Stimulated activated CD8-positive, alpha-beta memory T cell treated with anti-CD3 and anti-CD28 coated beads, Interleukin-12 subunit alpha, Interleukin-12 subunit beta, amount 100 ng/mL, for 4 hours (primary cell): Measurements from ENCODE around the gene FAM110D.

ENCODE experiments used
- DNase-seq: peaks from one replicate; pipeline ENCODE4 v3.0.0-alpha.2; 2020; ENCODE audit warnings: low read depth

Gene FAM110D

DNA sequence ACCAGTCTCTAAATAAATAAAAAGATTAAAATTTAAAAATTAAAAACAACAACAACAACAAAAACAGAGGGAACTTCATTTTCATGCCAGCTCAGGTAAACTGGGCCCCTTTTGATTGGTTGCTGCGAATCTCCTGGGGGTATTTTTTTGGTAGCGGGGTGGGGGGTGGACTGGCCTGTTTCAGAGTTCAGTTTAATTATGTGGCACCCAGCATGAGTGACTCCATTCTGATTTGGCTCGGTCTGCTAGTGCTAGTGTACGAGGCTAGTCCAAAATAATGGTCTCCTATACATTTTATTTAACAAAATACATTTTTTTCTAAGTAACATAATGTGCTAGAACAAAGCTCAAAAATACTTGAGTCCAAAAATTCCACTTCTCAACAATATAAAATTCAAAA is 29.1 kb upstream of the FAM110D start:
- no peak for DNase-seq

DNA sequence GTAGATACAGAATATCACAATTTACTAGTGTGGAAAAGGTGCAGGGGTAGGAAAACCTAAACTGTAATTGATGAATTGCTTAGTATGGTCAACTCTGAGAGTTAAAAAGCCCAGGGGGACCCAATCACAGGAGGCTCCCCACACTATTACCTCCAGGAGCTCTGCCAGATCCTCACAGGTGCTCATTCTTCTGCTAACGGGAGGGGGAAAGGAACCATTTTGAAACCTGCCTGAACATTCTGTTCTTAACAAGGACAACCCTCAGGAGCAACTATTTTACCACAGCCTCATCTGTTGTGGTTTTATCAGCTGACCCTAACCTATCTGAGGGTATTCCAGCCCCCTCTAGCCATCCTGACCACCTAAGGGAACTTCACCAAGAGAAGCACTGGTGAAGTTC is 28.2 kb upstream of the FAM110D start:
- DNase-seq = no peak

DNA sequence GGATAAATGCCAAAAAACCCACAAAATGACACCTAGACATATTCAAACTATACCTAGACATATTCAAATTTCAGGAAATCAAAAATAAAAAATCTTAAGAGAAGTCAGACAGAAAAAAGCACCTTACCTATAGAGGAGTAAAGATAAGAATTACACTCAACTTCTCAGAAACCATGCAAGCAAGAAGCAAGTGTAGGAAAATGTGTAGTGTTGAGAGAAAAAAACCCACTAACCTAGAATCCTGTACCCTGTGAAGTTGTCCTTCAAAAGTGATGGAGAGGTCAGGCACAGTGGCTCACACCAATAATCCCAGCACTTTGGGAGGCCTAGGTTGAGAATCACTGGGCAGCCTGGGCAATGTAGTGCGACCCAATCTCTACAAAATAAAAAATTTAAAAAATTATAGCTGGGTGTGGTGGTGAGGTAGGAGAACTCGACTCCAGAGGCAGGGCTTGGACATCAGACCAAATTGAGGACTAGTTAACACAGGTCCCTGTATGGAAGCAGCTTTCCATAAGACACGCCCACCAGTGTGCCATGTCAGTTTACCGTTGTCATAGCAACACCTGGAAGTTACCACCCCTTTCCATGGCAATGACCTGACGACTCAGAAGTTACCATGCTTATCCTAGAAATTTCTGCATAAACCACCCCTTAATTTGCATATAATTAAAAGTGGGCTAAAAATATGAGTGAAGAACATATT is 26.6 kb upstream of the FAM110D start:
- no peak for DNase-seq

DNA sequence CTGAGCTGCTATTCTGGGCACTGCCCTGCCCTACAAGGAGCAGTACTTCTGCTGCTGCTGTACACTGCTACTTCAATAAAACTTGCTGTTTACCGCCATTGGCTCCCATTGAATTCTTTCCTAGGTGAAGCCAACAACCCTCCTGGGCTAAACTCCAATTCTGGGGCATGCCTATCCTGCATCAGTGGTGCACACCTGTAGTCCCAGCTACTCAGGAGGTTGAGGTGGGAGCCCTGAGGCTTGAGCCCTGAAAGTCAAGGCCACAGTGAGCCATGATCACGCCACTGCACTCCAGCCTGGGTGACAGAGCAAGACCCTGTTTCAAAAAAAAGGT is 26.1 kb upstream of the FAM110D start:
- no peak for DNase-seq

DNA sequence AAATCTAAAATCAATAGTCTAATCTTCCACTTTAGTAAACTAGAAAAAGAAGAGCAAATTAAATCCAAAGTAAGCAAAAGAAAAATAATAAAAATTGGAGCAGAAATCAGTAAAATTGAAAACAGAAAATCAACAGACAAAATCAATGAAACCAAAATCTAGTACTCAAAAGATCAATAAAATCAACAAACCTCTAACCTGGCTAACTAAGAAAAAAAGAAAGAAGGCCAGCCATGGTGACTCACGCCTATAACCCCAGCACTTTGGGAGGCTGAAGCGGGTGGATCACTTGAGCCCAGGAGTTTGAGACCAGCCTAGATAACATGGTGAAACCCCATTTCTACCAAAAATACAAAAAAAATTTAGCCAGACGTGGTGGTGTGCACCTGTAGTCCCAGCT is 24.4 kb upstream of the FAM110D start:
- no peak for DNase-seq

DNA sequence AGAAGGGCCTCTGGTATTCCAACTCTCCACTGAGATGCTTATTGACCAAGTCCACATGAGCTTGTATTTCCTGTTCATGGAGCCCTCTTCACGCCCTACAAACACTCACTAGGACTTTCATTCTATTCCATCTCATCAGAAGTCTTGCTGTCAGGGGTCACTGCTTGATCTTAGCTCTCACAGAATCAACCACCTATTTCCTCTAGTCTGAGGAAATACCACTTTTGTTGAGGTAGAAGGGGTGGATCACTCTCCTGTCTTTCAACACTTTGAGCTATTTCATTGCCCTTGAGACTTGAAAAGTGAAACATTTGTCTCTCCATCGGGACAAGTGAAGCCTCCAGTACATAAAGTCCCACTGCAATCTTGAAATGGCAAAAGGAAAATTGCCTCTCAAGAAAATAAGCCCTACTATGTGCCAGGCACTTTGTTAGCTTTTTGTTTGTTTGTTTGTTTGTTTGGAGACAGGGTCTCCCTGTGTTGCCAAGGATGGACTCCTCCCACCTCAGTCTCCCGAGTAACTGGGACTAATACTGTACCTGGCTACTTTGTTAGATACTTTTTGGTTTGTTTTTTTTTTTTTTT is 19.8 kb upstream of the FAM110D start:
- DNase-seq = no peak

DNA sequence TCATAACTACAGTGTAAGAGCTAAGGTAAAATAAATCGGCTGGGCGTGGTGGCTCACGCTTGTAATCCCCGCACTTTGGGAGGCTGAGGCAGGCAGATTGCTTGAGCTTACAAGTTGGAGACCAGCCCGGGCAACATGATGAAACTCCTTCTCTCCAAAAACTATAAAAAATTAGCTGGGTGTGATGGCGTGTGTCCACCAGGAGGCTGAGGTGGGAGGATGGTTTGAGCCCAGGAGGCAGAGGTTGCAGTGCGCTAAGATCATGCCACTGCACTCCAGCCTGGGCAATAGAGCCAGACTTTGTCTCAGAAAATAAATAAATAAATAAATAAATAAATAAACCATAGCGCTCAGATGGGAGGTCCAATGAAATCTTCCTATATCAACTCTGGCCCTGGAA is 16.7 kb upstream of the FAM110D start:
- DNase-seq = no peak

DNA sequence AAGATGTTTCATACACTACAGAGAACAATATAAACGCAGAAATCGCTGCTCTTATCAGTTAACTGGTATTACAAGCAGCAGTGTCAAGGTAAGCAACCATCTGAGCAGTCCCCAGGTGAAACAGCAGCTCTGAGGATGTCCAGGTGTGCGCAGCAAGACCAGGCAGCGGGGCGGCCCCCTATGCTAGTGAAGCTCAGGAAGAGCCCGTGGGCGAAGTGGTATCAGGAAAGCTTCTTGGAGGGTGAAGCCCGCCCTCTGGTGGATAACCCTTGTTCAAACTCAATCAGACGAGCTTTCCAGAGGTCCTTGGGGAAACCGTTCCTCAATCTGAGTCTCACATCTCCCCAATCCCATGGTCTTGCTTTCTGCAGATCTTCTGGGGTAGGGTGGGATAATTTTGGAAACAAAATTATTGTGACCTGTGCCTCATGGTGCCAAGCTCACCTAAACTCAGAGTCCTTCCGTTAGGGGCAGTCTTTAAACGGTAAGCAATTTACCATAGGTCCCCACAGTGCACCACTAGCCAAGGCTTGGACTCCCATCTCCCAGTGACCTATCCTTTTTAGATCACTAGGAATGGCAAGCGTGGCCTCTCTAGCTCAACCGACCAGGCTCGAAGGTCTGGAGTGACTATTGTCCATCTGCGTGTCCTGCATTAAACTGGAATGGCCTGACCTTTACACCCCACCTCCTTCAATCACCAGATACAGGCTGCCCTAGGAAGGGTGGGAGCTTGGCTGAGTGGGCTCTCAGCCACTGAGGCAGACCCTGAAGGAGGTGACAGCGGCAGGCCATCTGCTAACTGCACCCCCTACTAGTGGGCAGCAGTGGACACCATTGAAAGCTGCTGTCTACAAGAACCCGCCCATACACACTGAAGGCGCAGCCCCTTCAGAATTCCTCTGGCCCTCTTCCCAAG is 13.6 kb upstream of the FAM110D start:
- DNase-seq = peak; percentile 61

DNA sequence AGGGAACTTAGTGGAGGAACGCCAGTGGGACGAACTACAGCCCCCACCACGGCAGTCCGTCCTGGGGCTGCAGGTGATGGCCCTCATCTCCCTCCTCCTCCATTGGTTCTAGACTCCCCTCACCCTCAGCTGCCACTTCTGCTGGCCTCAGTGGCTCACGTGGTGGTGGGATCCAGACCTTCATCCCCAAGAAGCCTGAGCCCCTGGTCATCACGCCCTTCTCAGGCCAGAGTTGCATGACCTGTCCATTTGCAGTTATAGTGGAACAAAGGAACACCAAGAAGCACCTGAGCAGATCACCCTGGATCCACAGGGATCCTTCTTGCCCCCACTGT is 13.0 kb upstream of the FAM110D start:
- no peak for DNase-seq

DNA sequence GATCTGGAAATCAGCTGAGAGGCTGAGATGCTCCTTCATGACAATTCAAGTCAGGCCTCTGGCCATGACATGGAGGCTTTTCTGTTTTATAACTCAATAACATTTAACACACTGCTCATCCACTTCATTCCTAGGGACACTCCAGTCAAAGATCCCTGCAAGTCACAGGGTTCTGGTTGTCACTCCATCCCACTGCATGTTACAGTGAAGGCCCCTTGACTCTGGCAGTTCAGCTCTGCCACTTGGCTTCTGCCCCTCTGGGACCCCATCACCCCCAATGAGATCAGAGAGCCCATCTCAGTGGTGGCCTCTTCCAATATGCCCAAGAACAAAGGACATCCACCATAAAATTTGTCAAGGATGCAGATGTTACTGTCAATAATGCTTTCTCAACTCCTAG is 10.0 kb upstream of the FAM110D start:
- no peak for DNase-seq

DNA sequence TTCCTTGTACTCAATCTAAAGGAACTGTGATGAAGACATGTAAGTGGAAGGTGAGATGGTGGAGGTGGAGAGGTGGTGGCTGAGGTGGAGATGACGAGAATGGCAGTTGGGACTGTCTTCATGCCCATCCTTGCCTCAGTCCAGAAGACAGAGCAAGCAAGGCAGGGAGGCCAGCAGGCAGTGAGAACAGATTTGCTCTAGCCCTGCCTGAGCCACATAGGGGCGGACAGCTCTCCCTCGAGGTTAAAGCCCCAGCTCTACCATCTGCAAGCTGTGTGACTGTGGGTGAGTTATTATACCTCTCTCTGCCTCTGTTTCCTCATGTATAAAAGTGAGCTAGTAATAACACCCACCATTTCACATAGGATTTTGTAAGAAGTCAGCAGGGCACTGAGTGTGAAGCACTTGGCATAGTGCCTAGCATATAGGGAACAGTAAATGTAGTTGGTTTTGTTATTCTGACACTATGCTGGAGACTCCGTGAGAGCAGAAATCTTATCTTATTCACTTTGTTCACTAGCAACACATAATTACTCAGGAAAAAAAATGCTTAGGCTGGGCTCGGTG is 4.8 kb upstream of the FAM110D start:
- DNase-seq = no peak

DNA sequence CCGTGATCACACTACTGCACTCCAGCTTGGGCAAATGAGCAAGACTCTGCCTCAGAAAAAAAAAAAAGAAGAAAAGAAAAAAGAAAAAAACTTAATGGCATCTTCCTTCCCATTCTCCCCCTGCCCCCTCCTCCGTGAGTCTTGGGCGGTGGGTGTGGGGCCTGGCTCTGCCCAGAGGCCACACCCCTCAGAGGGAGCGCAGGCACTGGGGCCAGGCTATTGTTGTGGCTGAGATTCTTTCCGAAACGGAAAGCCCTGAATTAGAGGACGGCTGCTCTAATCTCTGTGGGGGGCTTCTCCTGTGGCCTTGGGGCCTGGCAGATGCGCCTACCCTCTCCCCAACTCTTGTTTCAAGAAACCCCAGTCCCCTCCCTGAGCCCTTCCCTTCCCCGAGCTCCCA is 4.1 kb upstream of the FAM110D start:
- no peak for DNase-seq

DNA sequence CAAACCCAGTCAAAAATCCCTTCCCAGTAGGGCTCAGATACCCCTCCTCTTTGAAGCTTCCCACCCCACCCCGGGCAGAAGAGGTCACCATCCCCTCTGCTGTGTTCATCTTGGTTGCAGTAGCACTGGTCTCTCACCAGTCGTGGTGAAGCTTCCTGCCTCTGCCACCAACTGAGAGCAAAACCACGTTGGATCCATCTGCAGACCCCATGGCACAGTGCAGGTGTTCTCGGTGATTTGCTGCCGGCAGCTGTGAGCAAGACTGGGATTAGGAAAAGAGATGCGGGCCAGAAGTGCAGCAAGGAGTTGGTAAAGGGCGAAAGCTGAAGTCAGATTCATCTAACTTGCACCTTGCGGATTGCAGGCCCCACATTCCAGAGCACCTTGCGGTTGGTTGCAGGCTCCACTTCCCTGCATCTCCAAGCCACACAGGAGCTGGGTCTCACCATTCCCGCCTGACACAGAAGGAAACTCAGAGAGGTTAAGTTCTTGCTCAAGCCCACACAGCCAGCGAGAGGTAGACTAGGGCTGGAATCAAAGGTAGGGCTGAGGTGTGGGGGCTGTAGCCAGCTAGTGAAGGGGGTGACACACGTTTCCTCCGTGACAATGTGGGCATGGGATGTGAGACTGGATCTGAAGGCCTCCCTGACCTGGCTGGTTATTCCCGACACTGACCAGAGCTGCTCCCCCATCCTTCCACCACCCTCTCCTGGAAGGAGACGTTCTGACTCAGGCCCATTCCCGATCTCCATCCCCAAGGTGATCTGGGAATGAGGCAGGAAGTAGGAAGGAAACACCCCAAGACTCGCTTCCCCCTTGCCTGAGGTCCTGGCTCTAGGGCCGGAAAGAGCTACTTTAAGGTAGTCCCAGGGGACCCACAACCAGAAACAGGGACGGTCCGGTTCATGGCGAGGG is 3.3 kb upstream of the FAM110D start:
- no peak for DNase-seq

DNA sequence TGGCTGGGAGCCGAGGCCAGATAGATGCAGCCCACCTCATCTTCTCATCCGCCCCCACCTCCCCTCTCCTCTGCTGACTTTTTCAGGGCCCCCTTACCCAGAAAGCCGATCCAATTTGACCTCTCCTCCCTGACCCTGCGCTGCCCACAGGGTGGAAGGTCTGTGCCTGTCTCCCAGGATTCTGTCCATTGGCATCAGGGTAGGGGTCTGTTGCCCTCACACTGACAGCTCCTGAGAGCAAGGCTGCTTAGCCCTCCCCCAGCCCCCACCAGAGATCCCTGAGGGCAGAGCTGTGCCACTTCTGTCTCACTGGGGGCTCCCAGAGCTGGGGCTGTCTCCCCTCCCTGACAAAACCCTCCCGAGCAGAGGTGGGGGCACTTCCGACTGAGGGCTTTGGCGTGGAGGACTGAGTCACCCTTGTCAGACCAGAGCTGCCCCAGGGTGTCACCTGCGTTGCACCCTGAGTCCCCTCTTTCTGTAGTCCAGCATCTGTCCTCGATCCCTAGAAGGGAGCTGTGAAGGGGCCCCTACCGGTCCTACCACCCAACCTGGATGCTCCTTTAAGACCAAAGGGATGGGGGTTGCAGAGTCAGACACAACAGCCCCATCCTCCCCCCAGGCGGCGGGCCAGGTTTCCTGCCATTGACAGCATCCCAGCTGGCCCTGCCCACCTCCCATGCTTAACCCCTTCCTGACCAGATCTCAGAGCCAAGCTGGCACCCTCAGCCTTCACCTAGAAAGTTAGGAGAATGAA is 2.4 kb upstream of the FAM110D start:
- no peak for DNase-seq

DNA sequence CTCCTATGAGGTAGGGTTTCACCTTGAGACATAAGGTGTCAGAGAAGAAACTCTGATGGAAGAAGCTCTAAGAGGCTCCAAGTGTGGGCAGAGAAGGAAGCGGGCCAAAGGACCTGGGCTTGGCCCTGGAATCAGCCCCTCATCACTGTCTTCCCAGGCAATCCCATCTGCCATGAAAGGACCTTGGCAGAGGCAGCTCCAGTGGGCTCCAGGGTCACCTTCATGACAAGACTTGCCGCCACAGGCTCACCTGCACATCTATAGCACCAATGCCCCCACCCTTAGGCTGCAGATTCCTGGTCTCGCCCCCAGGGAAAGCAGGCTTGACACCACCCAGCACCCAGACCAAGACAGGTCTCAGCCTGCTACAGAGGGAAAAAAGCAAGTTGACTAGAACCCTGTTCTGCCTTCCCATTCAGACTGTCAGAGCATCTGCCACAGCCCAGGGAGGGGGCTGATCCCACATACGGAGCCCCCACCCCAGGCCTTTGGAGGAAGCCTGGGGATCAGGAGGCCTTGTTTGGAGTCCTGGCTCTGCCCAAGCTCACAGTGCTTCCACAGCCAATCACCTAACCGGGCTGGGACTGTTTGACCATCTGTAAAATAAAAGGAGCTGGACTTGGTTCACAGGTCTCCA is 490 bp upstream of the FAM110D start:
- DNase-seq = no peak

DNA sequence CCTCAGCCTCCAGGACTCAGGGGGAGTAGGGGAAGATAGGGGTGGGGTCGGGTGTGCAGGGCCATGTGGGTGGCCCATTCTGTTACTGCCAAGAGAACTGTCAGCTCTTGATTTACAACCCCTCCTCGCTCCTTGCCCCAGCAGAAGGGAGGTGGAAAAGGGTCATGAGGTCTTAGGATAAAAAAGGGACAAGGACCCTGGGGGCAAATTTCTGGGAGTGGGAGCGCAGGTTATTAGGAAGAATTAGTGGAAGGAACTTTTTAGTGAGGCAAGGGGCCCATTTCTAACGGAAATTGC is 812 bp downstream of the FAM110D start:
- DNase-seq = no peak

DNA sequence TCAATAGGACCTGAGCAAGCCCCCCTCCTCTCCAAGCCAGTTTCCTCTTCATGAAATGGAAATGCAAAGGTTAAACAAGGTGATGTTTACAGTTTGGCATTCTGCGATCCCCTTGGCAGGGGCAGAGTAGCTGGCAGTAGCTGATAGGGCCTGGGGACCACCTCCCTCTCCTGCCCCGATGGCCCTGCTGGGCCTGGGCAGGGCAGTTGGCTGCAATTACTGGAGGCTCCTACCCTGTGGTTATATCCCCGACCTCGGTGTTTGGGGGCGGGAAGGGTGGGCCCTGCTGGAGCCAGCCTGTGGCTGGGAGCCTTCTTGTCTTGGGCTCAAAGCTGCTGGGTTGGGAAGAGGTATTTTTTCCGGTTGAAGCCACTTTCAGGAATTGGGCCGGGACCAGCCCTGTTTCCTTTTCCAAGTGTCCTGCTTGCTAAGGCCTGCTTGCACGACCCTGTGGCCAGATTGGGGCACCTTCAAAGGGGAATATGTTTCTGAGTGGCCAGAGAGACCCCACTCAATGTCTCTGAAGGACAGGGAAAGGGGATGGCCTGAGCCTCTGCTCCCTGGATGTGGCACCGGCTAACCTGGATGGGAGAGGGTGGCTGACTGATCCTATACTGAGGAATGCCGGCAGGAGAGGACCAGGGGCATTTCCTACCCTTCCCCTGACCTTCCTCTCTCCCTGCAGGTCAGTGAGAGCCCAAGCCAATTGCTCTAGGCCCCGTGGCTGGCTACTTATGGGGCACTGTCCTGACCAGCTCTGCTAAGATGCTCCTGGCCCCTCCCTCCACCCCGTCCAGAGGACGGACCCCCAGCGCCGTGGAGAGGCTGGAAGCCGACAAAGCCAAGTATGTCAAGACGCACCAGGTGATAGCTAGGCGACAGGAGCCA is 1.9 kb downstream of the FAM110D start:
- DNase-seq = no peak

DNA sequence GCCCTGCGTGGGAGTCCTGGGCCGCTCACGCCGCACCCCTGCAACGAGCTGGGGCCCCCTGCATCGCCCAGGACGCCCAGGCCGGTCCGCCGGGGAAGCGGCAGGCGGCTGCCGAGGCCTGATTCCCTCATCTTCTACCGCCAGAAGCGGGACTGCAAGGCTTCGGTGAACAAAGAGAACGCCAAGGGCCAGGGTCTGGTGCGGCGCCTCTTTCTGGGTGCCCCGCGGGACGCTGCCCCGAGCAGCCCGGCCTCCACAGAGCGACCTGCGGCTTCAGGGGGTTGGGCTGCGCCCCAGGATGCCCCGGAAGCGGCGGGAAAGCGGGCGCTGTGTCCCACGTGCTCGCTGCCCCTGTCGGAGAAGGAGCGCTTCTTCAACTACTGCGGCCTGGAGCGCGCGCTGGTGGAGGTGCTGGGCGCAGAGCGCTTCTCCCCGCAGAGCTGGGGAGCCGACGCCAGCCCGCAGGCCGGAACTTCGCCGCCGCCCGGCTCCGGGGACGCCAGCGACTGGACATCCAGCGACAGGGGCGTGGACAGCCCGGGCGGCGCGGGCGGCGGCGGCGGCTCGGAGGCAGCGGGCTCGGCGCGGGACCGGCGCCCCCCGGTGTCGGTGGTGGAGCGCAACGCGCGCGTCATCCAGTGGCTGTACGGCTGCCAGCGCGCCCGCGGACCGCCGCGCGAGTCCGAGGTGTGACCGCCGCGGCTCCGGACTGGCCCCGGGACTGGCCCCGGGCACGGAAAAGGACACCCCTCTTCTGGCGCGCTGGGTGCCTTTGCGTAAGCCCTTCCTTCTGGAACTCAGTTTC is 2.7 kb downstream of the FAM110D start:
- peak; percentile 11 for DNase-seq

DNA sequence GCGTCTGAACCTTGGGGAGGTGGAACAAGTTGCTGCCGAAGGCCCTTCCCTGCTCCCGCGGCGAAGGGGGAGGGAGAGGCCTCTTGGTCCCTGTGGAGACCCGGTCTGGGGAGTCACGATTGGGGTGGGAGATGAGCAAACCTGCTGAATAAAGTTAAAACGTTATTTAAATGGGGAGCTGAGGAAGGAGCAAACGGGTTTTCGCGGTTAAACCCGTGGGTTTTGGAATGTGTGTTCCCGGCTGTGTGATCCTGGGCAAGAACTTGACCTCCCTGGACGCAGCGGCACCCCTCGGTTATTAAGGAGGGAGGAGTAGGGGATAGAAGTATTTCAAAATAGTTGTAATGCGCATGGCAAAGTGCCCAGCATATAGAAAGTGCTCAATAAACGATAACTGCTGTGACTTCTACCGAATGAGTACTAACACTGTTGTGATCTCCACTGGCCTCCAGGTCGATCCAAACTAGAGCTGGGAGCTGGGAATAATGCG is 3.4 kb downstream of the FAM110D start:
- no peak for DNase-seq
